ENCODE measurements around the gene ABCB9.
A peak's percentile ranks its signal among the peaks of the same experiment; 100 is the strongest.

DNA sequence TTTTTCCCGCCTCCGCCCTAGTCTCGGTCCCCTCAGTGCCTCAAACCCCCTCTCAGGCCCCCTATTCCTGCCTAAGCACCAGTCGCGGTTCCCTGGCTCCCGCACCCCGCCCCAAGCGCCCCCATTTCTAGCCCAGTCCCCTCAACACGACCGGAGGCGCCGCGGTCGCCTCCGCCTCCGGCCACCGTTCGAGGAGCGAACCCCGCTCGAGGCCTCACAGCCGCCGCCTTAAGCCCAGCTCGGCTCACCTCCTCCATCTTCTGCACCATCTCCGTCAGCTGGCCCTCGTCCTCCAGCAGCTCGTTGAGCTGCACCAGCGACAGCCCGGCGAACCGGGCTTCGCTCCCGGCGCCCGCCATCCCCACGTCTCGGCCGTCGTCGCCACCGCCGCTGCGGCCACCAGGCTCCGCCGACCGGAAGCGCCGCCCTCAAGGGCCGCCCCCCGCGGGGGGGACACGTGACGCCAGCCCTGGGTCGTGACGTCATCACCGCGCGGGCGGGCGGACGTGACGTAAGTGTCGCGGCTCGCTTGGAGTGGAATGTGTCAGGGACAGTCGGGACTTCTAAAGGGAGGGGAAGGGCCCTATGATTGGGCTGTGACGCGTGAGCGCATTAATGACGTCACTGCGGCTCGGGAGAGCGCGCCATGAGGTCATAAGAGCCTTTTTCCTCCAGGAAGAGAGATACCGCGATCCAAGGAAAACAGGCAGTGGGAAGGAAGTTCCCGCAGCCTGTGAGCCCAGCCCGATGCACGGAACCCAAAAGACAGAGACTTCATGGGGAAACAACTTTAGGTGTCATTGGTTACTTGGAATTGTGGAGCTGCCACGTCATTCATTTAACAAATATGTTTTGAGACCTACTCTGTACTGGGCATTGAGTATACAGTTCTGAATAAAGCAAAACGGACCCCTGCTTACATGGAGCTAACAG is 70.3 kb downstream of the ABCB9 start, which contains the start of gene VPS37B:
- TF ChIP-seq POLR2AphosphoS5 (IDR thresholded peaks at IDR 0.05) = peak; percentile 98 to 99 (median 99)
- TF ChIP-seq POLR2A (IDR thresholded peaks at IDR 0.05) = peak; percentile 65
- TF ChIP-seq, protein P1, sequence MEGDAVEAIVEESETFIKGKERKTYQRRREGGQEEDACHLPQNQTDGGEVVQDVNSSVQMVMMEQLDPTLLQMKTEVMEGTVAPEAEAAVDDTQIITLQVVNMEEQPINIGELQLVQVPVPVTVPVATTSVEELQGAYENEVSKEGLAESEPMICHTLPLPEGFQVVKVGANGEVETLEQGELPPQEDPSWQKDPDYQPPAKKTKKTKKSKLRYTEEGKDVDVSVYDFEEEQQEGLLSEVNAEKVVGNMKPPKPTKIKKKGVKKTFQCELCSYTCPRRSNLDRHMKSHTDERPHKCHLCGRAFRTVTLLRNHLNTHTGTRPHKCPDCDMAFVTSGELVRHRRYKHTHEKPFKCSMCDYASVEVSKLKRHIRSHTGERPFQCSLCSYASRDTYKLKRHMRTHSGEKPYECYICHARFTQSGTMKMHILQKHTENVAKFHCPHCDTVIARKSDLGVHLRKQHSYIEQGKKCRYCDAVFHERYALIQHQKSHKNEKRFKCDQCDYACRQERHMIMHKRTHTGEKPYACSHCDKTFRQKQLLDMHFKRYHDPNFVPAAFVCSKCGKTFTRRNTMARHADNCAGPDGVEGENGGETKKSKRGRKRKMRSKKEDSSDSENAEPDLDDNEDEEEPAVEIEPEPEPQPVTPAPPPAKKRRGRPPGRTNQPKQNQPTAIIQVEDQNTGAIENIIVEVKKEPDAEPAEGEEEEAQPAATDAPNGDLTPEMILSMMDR (IDR thresholded peaks at IDR 0.05) = peak in 1 of 3 donors; percentile 30
